ENCODE measurements around the gene ANXA5. TPM values are rescaled to one million over a fixed set of nuclear protein-coding genes. Genes with fewer than 3 reads are reported as not detected.

Gene ANXA5
- total RNA-seq, 4 donors from 2014 or later: 78.1 to 137 (median 94.2) TPM

GRCh38 chr4:121680571-121680970 is 16.2 kb downstream of the ANXA5 start:
- 71 to 94% methylated on average over 3 of the region's 3 CpGs for WGBS, 2 donors
- DNase-seq (ENCODE audit: low spot score in 2 of 2): no peak
- intact Hi-C loops (cut with DNase I; ENCODE audit: low total_unique reads): no loop called here
- no peak for TF ChIP-seq POLR2A (IDR thresholded peaks at IDR 0.05)
- TF ChIP-seq, protein P1, sequence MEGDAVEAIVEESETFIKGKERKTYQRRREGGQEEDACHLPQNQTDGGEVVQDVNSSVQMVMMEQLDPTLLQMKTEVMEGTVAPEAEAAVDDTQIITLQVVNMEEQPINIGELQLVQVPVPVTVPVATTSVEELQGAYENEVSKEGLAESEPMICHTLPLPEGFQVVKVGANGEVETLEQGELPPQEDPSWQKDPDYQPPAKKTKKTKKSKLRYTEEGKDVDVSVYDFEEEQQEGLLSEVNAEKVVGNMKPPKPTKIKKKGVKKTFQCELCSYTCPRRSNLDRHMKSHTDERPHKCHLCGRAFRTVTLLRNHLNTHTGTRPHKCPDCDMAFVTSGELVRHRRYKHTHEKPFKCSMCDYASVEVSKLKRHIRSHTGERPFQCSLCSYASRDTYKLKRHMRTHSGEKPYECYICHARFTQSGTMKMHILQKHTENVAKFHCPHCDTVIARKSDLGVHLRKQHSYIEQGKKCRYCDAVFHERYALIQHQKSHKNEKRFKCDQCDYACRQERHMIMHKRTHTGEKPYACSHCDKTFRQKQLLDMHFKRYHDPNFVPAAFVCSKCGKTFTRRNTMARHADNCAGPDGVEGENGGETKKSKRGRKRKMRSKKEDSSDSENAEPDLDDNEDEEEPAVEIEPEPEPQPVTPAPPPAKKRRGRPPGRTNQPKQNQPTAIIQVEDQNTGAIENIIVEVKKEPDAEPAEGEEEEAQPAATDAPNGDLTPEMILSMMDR (IDR thresholded peaks at IDR 0.05): no peak
- H3K4me3 ChIP-seq (ENCODE audit: low read depth, poor library complexity, severe bottlenecking): no peak overlapping the region

DNA sequence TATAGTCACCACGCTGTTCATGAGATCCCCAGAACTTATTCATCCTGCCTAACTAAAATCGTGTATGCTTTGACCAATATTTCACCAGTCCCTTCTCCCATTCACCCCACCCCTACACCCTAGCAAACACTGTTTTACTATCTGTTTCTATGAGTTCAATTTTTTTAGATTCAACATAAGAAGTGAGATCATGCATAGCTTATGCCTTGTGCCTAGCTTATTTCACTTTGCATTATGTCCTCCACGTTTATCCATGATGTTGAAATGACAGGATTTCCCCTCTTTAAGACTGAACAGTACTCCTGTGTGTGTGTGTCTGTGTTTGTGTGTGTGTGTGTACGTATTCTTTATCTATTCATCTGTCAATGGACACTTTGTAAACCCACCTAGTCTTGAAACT is 16.8 kb downstream of the ANXA5 start:
- TF ChIP-seq, protein P1 (IDR thresholded peaks at IDR 0.05): no peak
- TF ChIP-seq POLR2A (IDR thresholded peaks at IDR 0.05): no peak
- no peak for DNase-seq (ENCODE audit: low spot score in 2 of 2)
- intact Hi-C loops (cut with DNase I; ENCODE audit: low total_unique reads): no loop called here
- WGBS, 2 donors: 81 to 86% methylated on average over 4 of the region's 4 CpGs
- H3K4me3 ChIP-seq (ENCODE audit: low read depth, poor library complexity, severe bottlenecking): no peak overlapping the region

DNA sequence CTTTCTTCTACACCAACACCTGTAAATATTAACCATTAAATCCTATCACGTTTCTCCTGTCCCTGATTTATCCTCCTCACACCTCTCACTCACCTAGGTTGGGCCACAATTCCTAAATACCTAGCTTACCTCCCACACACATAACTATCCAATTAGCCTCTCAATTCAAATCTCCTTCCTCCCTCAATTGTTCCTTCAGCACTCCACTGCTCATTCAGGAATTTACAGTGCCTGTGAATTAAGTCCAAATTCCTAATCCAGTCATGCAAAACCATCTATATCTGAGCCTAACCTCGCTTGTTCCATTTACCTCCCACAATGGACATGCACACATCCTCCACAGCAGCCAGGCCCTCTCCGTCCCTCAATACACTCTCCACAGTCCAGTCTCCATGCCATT is 17.5 kb downstream of the ANXA5 start:
- no peak for DNase-seq (ENCODE audit: low spot score in 2 of 2)
- WGBS, 2 donors: 94 to 96% methylated on average over 2 to 3 of the region's 3 CpGs
- H3K4me3 ChIP-seq (ENCODE audit: low read depth, poor library complexity, severe bottlenecking): no peak overlapping the region
- TF ChIP-seq, protein P1 (IDR thresholded peaks at IDR 0.05): no peak
- intact Hi-C loops (cut with DNase I; ENCODE audit: low total_unique reads): no loop called here

- TF ChIP-seq, protein P1 (IDR thresholded peaks at IDR 0.05): no peak
- no peak for TF ChIP-seq POLR2A (IDR thresholded peaks at IDR 0.05)
- 88 to 95% methylated on average over 1 of the region's 1 CpG for WGBS, 2 donors
- no peak for DNase-seq (ENCODE audit: low spot score in 2 of 2)
- intact Hi-C loops (cut with DNase I; ENCODE audit: low total_unique reads): no loop called here
- no peak overlapping the region for H3K4me3 ChIP-seq (ENCODE audit: low read depth, poor library complexity, severe bottlenecking)
Observed at GRCh38 chr4:121677524-121677923, 19.3 kb downstream of the ANXA5 start.

GRCh38 chr4:121676345-121677075 is 20.3 kb downstream of the ANXA5 start:
- no peak for TF ChIP-seq POLR2A (IDR thresholded peaks at IDR 0.05)
- TF ChIP-seq, protein P1 (IDR thresholded peaks at IDR 0.05): no peak
- 71 to 87% methylated on average over 6 of the region's 6 CpGs for WGBS, 2 donors
- intact Hi-C loops (cut with DNase I; ENCODE audit: low total_unique reads): no loop called here
- no peak for DNase-seq (ENCODE audit: low spot score in 2 of 2)
- no peak overlapping the region for H3K4me3 ChIP-seq (ENCODE audit: low read depth, poor library complexity, severe bottlenecking)

- H3K4me3 ChIP-seq (ENCODE audit: low read depth, poor library complexity, severe bottlenecking): no peak overlapping the region
- DNase-seq (ENCODE audit: low spot score in 2 of 2): no peak
- intact Hi-C loops (cut with DNase I; ENCODE audit: low total_unique reads): no loop called here
- TF ChIP-seq, protein P1 (IDR thresholded peaks at IDR 0.05): no peak
- TF ChIP-seq POLR2A (IDR thresholded peaks at IDR 0.05): no peak
- WGBS, 2 donors: 82 to 86% methylated on average over 2 of the region's 2 CpGs
Observed at GRCh38 chr4:121675715-121676114, 21.1 kb downstream of the ANXA5 start.
